PC-9 (cell line): Measurements from ENCODE around the gene SELENOV.

Experiments
- CTCF ChIP-seq: fragments of 200-600 bp; sonication (generic); conservative IDR thresholded peaks from 2 replicates; pipeline ENCODE4 v1.6.1; 2017; ENCODE audit warnings: mixed run types, antibody characterized with exemption, mild to moderate bottlenecking, moderate library complexity
- EZH2 ChIP-seq: fragments of 200-600 bp; sonication (generic); IDR thresholded peaks from 2 replicates; pipeline ENCODE4 v1.8.0; 2017; ENCODE audit warnings: antibody characterized with exemption, low read depth

DNA sequence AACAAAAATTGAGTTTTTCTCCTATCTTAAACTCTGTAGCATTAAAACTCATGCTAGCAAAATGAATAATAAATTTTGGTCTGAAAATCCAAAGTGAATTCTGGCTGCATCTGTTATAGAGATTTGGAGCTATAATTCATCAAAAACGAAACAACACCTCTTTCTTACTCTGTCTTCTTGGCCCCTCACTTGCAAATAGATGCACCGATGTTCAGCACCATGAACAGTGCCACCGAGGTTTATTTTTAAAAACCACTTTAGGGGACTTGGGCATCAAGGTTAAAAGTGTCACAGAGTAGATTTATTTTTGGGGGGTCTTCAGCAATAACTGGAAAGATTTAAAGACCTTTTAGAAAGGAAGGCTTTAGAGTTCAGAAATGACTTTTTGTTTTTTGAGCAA is 51.1 kb downstream of the SELENOV start:
- TF ChIP-seq CTCF (no peak), EZH2 (no peak)
